Measurements from ENCODE around the gene CPNE9.

CPNE9 gene

DNA sequence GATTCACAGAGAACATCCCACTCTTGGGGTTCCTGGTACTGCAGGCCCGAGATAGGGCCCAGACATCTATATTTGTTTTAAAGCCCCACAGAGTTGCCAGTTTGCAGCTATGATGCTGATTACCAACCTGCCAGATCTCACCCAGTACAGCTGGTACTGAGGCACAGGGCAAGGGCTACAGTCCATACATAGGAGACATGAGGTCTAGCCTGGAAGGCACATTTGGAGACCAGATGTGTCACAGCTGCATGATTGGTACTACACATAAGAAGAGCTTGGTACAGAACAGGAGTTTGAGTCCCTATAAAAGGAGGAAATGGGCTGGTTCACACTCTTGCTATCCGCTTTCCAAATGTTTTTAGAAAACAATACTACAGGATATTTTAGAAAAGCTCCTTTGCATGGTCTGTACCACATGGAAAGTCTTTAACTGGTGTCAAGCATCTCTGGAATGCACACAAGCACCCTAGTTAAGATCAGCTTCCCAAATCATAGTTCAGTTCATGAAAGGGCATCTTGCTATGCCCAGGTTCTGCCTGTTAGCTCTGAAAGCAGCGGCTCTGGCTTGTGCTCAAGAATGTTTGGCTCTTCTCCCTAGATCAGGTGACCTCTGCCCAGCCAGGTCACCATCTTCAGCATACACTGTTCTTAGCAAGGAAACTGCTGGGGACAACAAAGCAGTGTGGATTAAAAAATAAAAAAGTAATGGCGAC, 33.8 kb upstream of the CPNE9 start:
- peak; percentile 79 for ATAC-seq
- TF ChIP-seq ZNF8 (CRISPR knock-in tag; IDR thresholded peaks at IDR 0.05) = no peak
- TF ChIP-seq ZNF70 (CRISPR knock-in tag; IDR thresholded peaks at IDR 0.05) = no peak
- no peak for TF ChIP-seq SNAI2 (CRISPR knock-in tag; IDR thresholded peaks at IDR 0.05)
- no peak for TF ChIP-seq CSDC2 (CRISPR knock-in tag; IDR thresholded peaks at IDR 0.05)
- no peak for TF ChIP-seq BACH2 (CRISPR knock-in tag; IDR thresholded peaks at IDR 0.05; ENCODE audit: borderline replicate concordance)
- TF ChIP-seq, protein P1, sequence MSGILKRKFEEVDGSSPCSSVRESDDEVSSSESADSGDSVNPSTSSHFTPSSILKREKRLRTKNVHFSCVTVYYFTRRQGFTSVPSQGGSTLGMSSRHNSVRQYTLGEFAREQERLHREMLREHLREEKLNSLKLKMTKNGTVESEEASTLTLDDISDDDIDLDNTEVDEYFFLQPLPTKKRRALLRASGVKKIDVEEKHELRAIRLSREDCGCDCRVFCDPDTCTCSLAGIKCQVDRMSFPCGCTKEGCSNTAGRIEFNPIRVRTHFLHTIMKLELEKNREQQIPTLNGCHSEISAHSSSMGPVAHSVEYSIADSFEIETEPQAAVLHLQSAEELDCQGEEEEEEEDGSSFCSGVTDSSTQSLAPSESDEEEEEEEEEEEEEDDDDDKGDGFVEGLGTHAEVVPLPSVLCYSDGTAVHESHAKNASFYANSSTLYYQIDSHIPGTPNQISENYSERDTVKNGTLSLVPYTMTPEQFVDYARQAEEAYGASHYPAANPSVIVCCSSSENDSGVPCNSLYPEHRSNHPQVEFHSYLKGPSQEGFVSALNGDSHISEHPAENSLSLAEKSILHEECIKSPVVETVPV (CRISPR knock-in tag; IDR thresholded peaks at IDR 0.05) = no peak
- TF ChIP-seq ISL1 (CRISPR knock-in tag; IDR thresholded peaks at IDR 0.05) = no peak
- TF ChIP-seq, protein P2, sequence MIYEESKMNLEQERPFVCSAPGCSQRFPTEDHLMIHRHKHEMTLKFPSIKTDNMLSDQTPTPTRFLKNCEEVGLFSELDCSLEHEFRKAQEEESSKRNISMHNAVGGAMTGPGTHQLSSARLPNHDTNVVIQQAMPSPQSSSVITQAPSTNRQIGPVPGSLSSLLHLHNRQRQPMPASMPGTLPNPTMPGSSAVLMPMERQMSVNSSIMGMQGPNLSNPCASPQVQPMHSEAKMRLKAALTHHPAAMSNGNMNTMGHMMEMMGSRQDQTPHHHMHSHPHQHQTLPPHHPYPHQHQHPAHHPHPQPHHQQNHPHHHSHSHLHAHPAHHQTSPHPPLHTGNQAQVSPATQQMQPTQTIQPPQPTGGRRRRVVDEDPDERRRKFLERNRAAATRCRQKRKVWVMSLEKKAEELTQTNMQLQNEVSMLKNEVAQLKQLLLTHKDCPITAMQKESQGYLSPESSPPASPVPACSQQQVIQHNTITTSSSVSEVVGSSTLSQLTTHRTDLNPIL (CRISPR knock-in tag; IDR thresholded peaks at IDR 0.05; ENCODE audit: low read depth) = no peak
- no peak for TF ChIP-seq ZFP3 (CRISPR knock-in tag; IDR thresholded peaks at IDR 0.05)
- no peak for TF ChIP-seq ZNF565 (CRISPR knock-in tag; conservative IDR thresholded peaks at IDR 0.05; ENCODE audit: low read depth)
- no peak for TF ChIP-seq ESRRG (CRISPR knock-in tag; IDR thresholded peaks at IDR 0.05)
- no peak for TF ChIP-seq ARNTL (CRISPR knock-in tag; IDR thresholded peaks at IDR 0.05; ENCODE audit: borderline replicate concordance, low read depth)
- no peak for TF ChIP-seq TOX (CRISPR knock-in tag; IDR thresholded peaks at IDR 0.05; ENCODE audit: borderline replicate concordance)
- TF ChIP-seq OSR1 (CRISPR knock-in tag; IDR thresholded peaks at IDR 0.05) = no peak
- TF ChIP-seq, protein P3, sequence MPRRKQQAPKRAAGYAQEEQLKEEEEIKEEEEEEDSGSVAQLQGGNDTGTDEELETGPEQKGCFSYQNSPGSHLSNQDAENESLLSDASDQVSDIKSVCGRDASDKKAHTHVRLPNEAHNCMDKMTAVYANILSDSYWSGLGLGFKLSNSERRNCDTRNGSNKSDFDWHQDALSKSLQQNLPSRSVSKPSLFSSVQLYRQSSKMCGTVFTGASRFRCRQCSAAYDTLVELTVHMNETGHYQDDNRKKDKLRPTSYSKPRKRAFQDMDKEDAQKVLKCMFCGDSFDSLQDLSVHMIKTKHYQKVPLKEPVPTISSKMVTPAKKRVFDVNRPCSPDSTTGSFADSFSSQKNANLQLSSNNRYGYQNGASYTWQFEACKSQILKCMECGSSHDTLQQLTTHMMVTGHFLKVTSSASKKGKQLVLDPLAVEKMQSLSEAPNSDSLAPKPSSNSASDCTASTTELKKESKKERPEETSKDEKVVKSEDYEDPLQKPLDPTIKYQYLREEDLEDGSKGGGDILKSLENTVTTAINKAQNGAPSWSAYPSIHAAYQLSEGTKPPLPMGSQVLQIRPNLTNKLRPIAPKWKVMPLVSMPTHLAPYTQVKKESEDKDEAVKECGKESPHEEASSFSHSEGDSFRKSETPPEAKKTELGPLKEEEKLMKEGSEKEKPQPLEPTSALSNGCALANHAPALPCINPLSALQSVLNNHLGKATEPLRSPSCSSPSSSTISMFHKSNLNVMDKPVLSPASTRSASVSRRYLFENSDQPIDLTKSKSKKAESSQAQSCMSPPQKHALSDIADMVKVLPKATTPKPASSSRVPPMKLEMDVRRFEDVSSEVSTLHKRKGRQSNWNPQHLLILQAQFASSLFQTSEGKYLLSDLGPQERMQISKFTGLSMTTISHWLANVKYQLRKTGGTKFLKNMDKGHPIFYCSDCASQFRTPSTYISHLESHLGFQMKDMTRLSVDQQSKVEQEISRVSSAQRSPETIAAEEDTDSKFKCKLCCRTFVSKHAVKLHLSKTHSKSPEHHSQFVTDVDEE (CRISPR knock-in tag; IDR thresholded peaks at IDR 0.05) = no peak
- TF ChIP-seq, protein P4, sequence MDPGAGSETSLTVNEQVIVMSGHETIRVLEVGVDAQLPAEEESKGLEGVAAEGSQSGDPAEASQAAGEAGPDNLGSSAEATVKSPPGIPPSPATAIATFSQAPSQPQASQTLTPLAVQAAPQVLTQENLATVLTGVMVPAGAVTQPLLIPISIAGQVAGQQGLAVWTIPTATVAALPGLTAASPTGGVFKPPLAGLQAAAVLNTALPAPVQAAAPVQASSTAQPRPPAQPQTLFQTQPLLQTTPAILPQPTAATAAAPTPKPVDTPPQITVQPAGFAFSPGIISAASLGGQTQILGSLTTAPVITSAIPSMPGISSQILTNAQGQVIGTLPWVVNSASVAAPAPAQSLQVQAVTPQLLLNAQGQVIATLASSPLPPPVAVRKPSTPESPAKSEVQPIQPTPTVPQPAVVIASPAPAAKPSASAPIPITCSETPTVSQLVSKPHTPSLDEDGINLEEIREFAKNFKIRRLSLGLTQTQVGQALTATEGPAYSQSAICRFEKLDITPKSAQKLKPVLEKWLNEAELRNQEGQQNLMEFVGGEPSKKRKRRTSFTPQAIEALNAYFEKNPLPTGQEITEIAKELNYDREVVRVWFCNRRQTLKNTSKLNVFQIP (CRISPR knock-in tag; IDR thresholded peaks at IDR 0.05; ENCODE audit: borderline replicate concordance, low read depth) = no peak
- TF ChIP-seq TCF4 (CRISPR knock-in tag; IDR thresholded peaks at IDR 0.05; ENCODE audit: borderline replicate concordance) = no peak
- no peak for TF ChIP-seq ZFP30 (CRISPR knock-in tag; IDR thresholded peaks at IDR 0.05)

DNA sequence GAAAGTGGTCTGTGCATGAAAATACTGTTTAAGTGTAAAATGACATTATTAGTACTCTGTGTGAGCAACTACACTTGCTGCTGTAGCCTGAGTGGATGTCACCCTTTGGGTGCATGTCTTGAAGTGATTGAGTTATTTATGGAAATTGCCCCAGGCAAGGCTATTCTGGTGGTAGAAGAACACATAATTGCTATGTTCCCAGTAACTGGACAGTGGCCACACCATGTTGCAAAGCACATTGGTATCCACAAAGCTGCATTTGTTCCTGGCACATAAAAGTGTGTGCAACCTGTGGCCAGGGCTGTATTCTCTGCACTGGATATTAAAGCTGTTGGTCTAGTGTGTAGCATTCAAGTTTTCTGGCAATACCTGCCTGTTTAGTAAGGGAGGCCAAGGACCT, 30.6 kb upstream of the CPNE9 start:
- no peak for TF ChIP-seq ZFP30 (CRISPR knock-in tag; IDR thresholded peaks at IDR 0.05)
- TF ChIP-seq, protein P1 (CRISPR knock-in tag; IDR thresholded peaks at IDR 0.05) = no peak
- TF ChIP-seq ZNF70 (CRISPR knock-in tag; IDR thresholded peaks at IDR 0.05) = no peak
- TF ChIP-seq, protein P2 (CRISPR knock-in tag; IDR thresholded peaks at IDR 0.05; ENCODE audit: low read depth) = no peak
- TF ChIP-seq OSR1 (CRISPR knock-in tag; IDR thresholded peaks at IDR 0.05) = no peak
- TF ChIP-seq ESRRG (CRISPR knock-in tag; IDR thresholded peaks at IDR 0.05) = no peak
- TF ChIP-seq, protein P3 (CRISPR knock-in tag; IDR thresholded peaks at IDR 0.05) = no peak
- no peak for TF ChIP-seq ARNTL (CRISPR knock-in tag; IDR thresholded peaks at IDR 0.05; ENCODE audit: borderline replicate concordance, low read depth)
- no peak for TF ChIP-seq ZFP3 (CRISPR knock-in tag; IDR thresholded peaks at IDR 0.05)
- no peak for TF ChIP-seq ISL1 (CRISPR knock-in tag; IDR thresholded peaks at IDR 0.05)
- no peak for TF ChIP-seq CSDC2 (CRISPR knock-in tag; IDR thresholded peaks at IDR 0.05)
- TF ChIP-seq PPARA (CRISPR knock-in tag; IDR thresholded peaks at IDR 0.05; ENCODE audit: borderline replicate concordance) = no peak
- TF ChIP-seq GLIS3 (CRISPR knock-in tag; IDR thresholded peaks at IDR 0.05) = no peak
- TF ChIP-seq ZC3H10 (CRISPR knock-in tag; IDR thresholded peaks at IDR 0.05) = no peak
- TF ChIP-seq TCF4 (CRISPR knock-in tag; IDR thresholded peaks at IDR 0.05; ENCODE audit: borderline replicate concordance) = no peak
- TF ChIP-seq, protein P4 (CRISPR knock-in tag; IDR thresholded peaks at IDR 0.05; ENCODE audit: borderline replicate concordance, low read depth) = no peak
- TF ChIP-seq BACH2 (CRISPR knock-in tag; IDR thresholded peaks at IDR 0.05; ENCODE audit: borderline replicate concordance) = no peak
- TF ChIP-seq TOX (CRISPR knock-in tag; IDR thresholded peaks at IDR 0.05; ENCODE audit: borderline replicate concordance) = no peak
- ATAC-seq = no peak

Measured in SK-N-SH treated with all-trans-retinoic acid at 6 μM for 48 hours (cell line).